RPMI7951 (cell line): ENCODE data around the gene EGFLAM. TPM values are rescaled to one million over a fixed set of nuclear protein-coding genes. Genes with fewer than 3 reads are reported as not detected.
"Not testable (repeated sequence)": the region's sequence is repeated elsewhere in the genome, so short reads cannot be mapped to it uniquely, and the experiment has no call there.

Experiments
- DNase-seq: peaks from one replicate; pipeline ENCODE4 v3.0.0-alpha.2; 2012; ENCODE audit warnings: low read depth
- total RNA-seq: library from RNA; depleted of rRNA; stranded (reverse); fragments of >200 nt; shearing (Covaris generic); gene quantifications from 2 replicates; pipeline ENCODE4 v1.2.3, GENCODE V29; 2014

The EGFLAM gene
- total RNA-seq, 1 experiment from 2014 or later: 0.12 TPM

DNA sequence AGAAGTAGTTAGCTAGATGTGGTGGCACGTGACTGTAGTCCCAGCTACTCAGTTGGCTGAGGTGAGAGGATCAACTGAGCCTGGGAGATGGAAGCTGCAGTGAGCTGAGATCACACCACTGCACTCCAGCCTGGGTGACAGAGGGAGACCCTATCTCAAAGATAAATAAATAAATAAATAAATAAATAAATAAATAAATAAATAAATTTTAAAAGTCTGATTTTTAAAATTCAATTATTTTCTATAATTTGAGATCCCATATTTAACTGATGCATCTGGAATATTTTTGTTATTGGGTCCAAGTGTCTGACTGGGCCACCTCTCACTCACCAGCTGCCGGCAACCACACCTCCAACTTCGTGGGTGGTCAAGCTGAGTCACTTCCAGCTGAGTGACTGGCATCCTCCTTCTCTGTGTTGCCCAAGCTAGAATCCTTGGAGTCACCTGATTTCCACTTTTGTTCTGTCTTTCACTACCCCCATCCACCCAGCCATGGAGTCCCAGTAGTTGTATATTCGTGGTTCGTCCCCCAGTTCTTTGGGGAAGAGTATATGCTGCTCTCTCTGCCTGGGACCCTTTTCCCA, 70.9 kb downstream of the EGFLAM start:
- peak; percentile 71 for DNase-seq

GRCh38 chr5:38330207-38330606, 71.8 kb downstream of the EGFLAM start:
- peak; percentile 40 for DNase-seq

GRCh38 chr5:38331831-38332230, 73.5 kb downstream of the EGFLAM start:
- no peak for DNase-seq

- not testable (repeated sequence) for DNase-seq
Measured at GRCh38 chr5:38333181-38333580, 74.8 kb downstream of the EGFLAM start.

- DNase-seq: no peak
Measured at GRCh38 chr5:38338455-38338854, 80.1 kb downstream of the EGFLAM start.

DNA sequence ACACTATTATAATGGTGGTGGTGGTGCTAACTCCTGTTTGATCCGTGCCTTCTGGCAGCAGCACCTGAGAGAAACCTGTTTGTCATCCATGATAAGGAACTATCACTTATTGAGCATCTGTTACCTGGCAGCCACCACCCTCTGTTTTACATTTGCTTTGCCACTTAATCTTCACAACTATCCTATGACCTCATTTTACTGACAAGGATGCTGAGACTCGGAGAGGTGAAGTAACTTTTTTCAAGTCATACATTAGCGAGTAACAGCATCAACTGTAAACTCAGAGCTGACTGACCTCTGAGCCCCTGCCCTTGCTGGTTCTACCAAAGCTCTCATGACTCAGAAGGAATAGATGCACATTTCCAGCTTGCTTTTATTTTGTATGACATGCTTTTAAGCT, 81.1 kb downstream of the EGFLAM start:
- no peak for DNase-seq

GRCh38 chr5:38341056-38341455, 82.7 kb downstream of the EGFLAM start:
- DNase-seq: no peak

GRCh38 chr5:38341641-38342040, 83.3 kb downstream of the EGFLAM start:
- no peak for DNase-seq

- DNase-seq: no peak
Measured at GRCh38 chr5:38342261-38342660, 83.9 kb downstream of the EGFLAM start.

DNA sequence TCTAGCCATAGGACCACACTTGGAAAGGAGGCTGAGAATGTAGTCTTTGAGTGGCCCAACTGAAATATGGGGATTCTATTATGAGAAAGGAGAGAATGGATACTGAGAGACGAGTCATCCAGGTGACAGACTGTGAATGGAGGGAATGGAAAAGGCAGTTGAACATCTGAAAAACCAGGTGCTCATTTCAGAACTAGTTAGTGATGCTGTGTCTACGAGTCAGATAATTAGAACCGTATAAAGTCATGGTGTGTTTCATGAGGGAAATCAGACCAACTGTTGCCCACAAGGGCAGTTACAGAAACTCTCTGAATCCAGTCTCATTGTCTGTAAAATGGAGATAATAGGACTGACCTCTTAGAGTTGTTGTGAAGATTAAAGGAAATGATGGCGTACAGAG, 86.5 kb downstream of the EGFLAM start:
- DNase-seq: no peak

DNA sequence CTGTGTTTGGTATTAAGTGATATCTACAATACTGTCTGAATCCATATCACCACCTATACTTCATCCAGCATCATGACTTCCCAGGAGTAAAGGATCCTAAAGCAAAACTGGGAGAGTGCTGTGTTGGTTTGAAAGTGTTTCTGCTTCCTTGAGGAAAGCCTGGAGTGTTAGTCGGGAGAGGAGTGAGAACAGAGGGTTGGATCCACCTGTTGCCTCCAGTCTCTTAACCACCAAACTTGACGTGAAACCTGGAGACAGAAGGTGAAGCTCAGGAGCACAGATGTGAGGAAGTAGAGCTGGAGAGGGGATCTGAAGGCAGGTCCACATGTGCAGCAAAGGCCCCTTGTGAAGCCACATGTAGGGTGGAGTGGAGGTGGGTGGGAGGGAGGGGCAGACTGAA, 88.2 kb downstream of the EGFLAM start:
- no peak for DNase-seq

- peak; percentile 4 for DNase-seq
Measured at GRCh38 chr5:38347040-38347763, 88.8 kb downstream of the EGFLAM start.

GRCh38 chr5:38347896-38348295, 89.5 kb downstream of the EGFLAM start:
- DNase-seq: no peak

DNA sequence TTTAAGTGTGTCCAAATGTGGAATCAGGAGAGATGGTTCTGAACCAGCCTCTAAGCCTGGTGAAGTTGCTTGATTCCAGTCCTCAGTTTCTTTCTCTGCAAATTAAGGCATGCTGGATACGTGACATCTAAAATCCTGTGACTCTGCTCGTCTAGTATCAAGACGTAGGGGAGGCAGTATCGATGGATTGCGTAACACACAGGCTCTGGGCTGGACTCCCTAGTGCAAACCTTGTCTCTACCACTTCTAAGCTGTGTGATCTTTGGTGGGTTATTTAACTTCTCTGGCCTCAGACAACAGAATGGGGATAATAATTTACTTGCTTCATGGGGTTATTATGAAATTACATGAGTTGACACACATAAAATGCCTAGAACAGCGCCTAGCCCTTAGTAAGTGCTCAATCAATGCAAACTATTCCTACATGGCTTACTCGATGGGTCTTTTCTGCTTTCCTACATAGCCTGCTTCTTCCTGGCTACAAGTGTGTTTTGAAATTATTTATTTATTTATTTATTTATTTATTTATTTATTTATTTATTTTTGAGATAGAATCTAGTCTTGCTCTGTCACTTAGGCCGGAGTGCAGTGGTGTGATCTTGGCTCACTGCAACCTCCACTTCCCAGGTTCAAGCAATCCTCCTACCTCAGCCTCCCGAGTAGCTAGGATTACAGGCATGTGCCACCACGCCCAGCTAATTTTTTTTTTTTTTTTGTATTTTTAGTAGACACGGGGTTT, 102.1 kb downstream of the EGFLAM start:
- no peak for DNase-seq

GRCh38 chr5:38362713-38363112, 104.4 kb downstream of the EGFLAM start:
- no peak for DNase-seq

DNA sequence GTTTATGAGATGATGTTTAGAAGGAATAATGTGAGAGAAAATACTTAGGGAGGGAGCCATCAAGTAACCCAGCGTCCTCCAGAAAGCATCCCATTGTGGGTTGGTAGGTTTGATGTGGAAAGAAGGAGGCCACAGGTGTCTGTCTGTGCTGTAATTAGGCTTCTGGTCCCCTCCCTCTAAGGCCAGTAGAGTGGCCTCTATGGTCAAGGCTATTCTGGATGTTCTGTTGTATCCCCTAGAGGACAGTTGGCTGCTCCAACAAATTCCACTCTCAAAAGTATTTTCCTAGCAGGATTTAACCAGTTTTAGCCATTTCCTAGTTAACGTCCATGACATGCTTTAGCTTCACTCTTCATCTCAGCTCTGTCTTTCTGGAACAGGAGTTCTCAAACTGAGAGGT, 106.5 kb downstream of the EGFLAM start:
- DNase-seq: no peak

- peak; percentile 18 for DNase-seq
Measured at GRCh38 chr5:38367410-38367809, 109.1 kb downstream of the EGFLAM start.

DNA sequence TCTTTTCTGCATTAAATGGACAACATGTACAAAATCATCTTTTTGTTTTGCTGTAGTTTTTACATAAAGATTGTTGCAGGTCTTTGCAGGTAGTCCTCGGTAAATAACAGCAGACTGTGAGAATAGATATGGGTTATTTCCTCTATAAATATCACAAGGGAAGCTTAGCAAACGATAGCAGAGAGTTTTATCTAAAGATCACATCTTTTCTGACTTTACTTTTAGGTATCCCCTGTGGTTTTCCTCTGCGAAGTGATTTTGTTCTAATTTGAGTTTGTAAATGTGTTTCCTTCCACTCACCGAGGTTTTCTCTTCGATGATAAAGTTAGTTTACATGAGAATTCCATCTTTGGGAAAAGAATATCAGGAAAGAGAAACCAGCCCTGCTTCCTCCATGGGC, 109.6 kb downstream of the EGFLAM start:
- DNase-seq: no peak

- DNase-seq: peak; percentile 11
Measured at GRCh38 chr5:38369692-38370091, 111.3 kb downstream of the EGFLAM start.

DNA sequence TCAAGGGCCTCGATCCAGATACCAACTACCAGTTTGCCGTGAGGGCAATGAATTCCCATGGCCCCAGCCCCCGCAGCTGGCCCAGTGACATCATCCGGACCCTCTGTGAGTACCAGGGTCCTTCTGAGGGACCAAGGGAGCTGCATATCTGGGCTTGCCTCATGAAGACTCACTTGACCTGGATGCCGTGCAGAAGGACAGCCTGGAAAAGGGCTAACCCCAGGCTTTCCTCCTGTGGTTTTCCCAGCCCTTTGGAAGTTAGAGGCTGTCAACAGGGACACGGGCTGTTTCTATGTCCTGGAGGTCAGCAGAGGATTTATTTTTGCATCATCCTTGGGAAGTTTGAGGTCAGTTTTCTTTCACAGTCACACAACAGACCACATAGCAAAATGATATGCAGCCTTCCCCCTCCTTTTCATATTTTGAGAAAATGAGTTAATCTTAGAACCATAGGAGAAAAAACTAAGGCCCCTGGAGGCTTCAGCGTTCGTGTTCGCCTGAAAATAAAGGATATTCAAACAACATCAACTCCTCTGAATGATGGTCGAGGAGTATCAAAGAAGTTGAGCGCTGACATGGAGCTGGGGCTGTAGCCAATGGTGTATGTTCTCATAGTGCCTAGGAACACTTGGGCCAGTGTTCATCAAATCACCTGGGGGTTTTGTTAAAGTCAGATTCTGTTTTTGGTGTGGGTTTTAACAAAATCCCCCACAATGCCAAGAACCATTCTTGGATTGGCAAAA, 112.2 kb downstream of the EGFLAM start:
- DNase-seq: peak; percentile 7

- no peak for DNase-seq
Measured at GRCh38 chr5:38371596-38371995, 113.2 kb downstream of the EGFLAM start.

DNA sequence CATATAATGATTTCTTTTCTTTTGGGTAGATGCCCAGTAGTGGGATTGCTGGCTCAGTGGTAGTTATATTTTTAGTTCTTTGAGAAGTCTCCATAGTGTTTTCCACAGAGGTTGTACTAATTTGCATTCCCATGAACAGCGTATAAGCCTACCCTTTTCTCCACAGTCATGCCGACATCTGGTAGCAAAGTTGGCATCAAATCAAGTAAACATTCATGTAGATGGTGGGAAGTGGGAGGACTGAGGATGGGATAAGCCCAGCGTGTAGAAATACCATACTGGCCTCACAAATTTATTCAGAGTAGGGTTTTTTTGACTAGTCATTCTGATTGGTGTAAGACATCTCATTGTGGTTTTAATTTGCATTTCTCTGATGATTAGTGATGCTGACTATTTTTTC, 115.4 kb downstream of the EGFLAM start:
- peak; percentile 3 for DNase-seq
